Type B pancreatic cell (in vitro differentiated cells): ENCODE results near the gene SETX. TPM values are rescaled to one million over a fixed set of nuclear protein-coding genes. Genes with fewer than 3 reads are reported as not detected.

Experiments
- DNase-seq: peaks from one replicate; pipeline ENCODE4 v3.0.0; 2021; ENCODE audit warnings: mixed read lengths; ENCODE audit not compliant: unreplicated experiment; ENCODE audit errors: extremely low spot score
- H3K27ac Mint-ChIP-seq: 2 replicates; pipeline ENCODE4 v1.8.0; 2021; ENCODE audit warnings: mild to moderate bottlenecking, mixed read lengths
- H3K27me3 Mint-ChIP-seq: 2 replicates; pipeline ENCODE4 v1.8.0; 2021; ENCODE audit warnings: mixed read lengths
- H3K36me3 Mint-ChIP-seq: 2 replicates; pipeline ENCODE4 v1.8.0; 2021; ENCODE audit warnings: mixed read lengths
- H3K4me1 Mint-ChIP-seq: one replicate; pipeline ENCODE4 v1.8.0; 2021; ENCODE audit warnings: mixed read lengths; ENCODE audit not compliant: unreplicated experiment
- H3K4me3 Mint-ChIP-seq: 2 replicates; pipeline ENCODE4 v1.8.0; 2021; ENCODE audit warnings: mild to moderate bottlenecking, mixed read lengths
- H3K9me3 Mint-ChIP-seq: 2 replicates; pipeline ENCODE4 v1.8.0; 2021; ENCODE audit warnings: mixed read lengths
- CTCF ChIP-seq: fragments of 200-600 bp; sonication (generic); conservative IDR thresholded peaks from 2 replicates; pipeline ENCODE4 v1.5.0; 2021; ENCODE audit warnings: antibody characterized with exemption, mild to moderate bottlenecking
- long read RNA-seq: library from polyadenylated mRNA; unstranded; transcript quantifications from one replicate; pipeline ENCODE4 v2.0.0, GENCODE V29; 2020
- total RNA-seq: library from RNA; stranded (reverse); gene quantifications from 2 replicates; pipeline ENCODE4 v1.2.1, GENCODE V29; 2021; ENCODE audit warnings: low replicate concordance

The SETX gene
- total RNA-seq = 34.7 and 43.3 TPM in 2 replicates
- long read RNA-seq, partial matches to known transcripts = 84 of 103 reads
- long read RNA-seq, other reads (novel, unspliced or antisense) = 19 of 103 reads

GRCh38 chr9:132354637-132355355 lies at the start of gene SETX:
Gene SETX (minus strand): TSS chr9:132354986. CDS start chr9:132349428, 5,558 bp downstream.
- Mint-ChIP-seq H3K4me1 (peaks cover 18% of the 10 kb centered on the region), H3K4me3 (peak within 1 kb of the TSS; percentile 92), H3K27ac (peak within 1 kb of the TSS; percentile 94), H3K27me3 (no peaks in the 10 kb centered on the region), H3K9me3 (peaks cover 5% of the 10 kb centered on the region), H3K36me3 (peaks cover 21% of the 10 kb centered on the region)
- DNase-seq = peak; percentile 96
- TF ChIP-seq CTCF = no peak

DNA sequence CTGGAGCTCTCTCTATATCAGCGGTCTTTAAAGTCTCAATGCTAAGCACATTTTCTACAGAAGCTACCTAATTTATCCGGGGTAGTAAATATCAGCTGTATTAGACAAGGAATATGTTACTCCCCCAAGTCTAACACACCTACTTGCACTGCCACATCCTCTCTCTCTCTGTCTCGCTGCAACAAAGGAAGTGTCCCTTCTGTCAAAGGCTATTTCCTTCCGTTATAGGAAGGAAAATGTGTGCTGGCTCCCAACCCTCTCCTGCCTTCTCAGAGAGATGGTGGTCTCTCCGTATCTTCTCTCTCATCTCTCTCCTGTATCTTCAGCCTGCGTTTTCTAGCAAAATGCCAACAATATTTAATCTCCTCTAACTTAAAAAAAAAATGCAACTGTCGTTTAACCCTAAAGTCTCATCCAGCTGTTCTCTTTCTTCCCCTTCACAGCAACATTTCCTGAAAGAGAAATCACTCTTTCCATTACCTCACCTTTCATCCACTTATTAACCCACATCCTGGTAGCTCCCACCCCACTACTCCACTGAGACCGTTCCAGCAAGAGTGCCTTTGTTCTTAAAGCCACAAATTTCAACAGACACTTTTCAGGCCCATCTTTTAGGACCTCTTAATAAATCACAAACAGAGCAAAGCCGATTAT lies 49.6 kb upstream of the SETX start:
- no peak for DNase-seq
- Mint-ChIP-seq H3K9me3 (no peaks in the 10 kb centered on the region), H3K4me1 (peaks cover 26% of the 10 kb centered on the region), H3K27me3 (peaks cover 16% of the 10 kb centered on the region), H3K27ac (peak overlapping the region; percentile 12), H3K36me3 (peaks cover 18% of the 10 kb centered on the region), H3K4me3 (peak overlapping the region; percentile 56)
- no peak for TF ChIP-seq CTCF

- no peak overlapping the region for H3K27ac Mint-ChIP-seq
- H3K4me1 Mint-ChIP-seq = peaks cover 22% of the 10 kb centered on the region
- DNase-seq = no peak
- no peak overlapping the region for H3K4me3 Mint-ChIP-seq
- TF ChIP-seq CTCF = no peak
- peaks cover 23% of the 10 kb centered on the region for H3K36me3 Mint-ChIP-seq
- peaks cover 2% of the 10 kb centered on the region for H3K27me3 Mint-ChIP-seq
- no peaks in the 10 kb centered on the region for H3K9me3 Mint-ChIP-seq
Measured at GRCh38 chr9:132401824-132402223, 47.0 kb upstream of the SETX start.

- no peak for DNase-seq
- no peak for TF ChIP-seq CTCF
- H3K4me3 Mint-ChIP-seq = no peak overlapping the region
- peaks cover 23% of the 10 kb centered on the region for H3K36me3 Mint-ChIP-seq
- H3K27ac Mint-ChIP-seq = peak overlapping the region; percentile 53
- no peaks in the 10 kb centered on the region for H3K9me3 Mint-ChIP-seq
- H3K4me1 Mint-ChIP-seq = no peaks in the 10 kb centered on the region
- H3K27me3 Mint-ChIP-seq = no peaks in the 10 kb centered on the region
Measured at GRCh38 chr9:132395560-132395959, 40.8 kb upstream of the SETX start.

- Mint-ChIP-seq H3K9me3 (no peaks in the 10 kb centered on the region), H3K4me3 (no peak overlapping the region), H3K27ac (no peak overlapping the region), H3K36me3 (peaks cover 34% of the 10 kb centered on the region), H3K4me1 (no peaks in the 10 kb centered on the region), H3K27me3 (no peaks in the 10 kb centered on the region)
- DNase-seq = no peak
- no peak for TF ChIP-seq CTCF
Measured at GRCh38 chr9:132391449-132391848, 36.7 kb upstream of the SETX start.
